NCI-H1105 treated with DMSO at 0.1 percent for 48 hours (cell line): ENCODE results near the gene SLC35A2.

ENCODE experiments used
- DNase-seq: peaks from one replicate; lab custom pipeline; 2025; lab: John Stamatoyannopoulos, UW

The SLC35A2 gene

DNA sequence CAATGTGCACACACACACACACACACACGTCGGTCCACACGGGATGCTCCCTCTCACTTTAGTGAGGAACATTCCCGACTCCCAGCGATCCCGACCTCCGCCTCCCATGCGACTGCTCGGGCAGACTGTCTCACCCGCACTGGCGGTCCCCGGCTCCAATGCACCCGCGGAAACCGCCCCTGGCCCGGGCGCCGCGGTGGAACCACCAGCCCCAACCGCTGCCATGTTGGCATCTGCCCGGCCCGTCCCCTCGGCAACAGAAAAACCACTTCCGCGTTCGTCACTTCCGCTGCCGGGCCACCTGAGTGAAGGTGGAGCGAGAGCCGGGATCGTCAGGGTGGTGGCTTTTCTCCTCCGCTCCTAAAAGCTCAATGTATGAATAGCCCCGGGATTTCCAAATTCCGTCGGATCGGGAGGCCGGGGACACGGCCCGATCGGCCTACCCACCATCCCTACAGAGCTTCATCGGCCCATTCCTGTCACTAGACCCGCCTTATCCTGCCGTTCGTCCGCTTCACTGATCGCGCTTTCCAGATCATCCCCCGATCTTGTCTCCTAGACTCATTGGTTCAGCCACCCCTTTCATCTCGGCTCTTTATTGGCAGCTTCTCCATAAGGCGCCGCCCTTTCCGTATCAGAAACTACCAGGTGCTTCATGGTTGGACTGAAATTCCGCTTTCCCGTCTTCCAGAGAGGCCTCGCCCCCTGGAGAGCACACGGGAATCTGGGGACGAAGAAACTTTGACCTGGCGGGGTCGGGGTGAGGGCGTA, at the start of gene SLC35A2:
Gene SLC35A2, minus strand, starts transcription at position 235 of the 771 bp plus-strand sequence. Its CDS starts 10 bp downstream, at position 225.
- peak; percentile 85 for DNase-seq

DNA sequence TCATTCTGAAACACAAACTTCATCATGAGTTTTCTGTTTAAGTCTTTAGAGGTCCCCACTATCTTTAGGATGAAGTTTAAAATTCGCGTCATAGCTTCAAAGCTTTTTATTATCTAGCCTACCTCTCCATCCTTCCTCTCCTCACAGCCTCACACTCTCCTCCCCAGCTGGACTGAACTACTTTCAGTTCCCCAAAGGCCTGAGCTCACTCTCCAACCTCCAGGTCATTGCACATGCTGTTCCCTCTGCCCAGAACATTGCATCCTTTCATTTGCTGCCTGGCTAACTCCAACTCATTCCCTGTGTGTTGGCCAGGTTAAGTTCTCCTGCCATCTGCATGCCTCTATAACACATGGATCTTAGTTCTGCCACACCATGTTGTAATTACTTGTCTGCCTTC, 48.8 kb upstream of the SLC35A2 start:
- DNase-seq, result no peak

GRCh38 chrX:48958635-48959094, 47.2 kb upstream of the SLC35A2 start:
- peak; percentile 22 for DNase-seq

GRCh38 chrX:48957827-48958634, 46.6 kb upstream of the SLC35A2 start:
- DNase-seq, result peak; percentile 93

DNA sequence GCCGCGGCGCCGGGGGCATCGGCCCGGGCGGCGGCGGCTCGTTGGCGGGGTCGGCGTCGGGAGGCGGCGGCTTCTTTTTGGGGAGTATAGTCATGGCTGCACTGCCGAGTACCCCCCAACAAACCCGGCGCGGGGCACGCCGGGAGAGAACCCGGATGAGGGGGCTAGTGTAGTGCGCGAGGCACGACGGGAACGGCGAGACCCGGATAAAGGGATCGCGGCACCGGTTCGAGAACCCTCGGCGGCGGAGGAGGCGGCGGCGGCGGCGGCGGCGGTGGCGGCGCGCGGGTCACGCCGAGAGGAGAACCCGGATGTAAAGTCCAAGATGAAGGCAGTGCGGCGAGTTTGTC, 46.0 kb upstream of the SLC35A2 start, which contains the start of gene OTUD5:
Gene OTUD5, minus strand, starts transcription at position 131 of the 350 bp plus-strand sequence. Its CDS starts 37 bp downstream, at position 94.
- peak; percentile 63 for DNase-seq

DNA sequence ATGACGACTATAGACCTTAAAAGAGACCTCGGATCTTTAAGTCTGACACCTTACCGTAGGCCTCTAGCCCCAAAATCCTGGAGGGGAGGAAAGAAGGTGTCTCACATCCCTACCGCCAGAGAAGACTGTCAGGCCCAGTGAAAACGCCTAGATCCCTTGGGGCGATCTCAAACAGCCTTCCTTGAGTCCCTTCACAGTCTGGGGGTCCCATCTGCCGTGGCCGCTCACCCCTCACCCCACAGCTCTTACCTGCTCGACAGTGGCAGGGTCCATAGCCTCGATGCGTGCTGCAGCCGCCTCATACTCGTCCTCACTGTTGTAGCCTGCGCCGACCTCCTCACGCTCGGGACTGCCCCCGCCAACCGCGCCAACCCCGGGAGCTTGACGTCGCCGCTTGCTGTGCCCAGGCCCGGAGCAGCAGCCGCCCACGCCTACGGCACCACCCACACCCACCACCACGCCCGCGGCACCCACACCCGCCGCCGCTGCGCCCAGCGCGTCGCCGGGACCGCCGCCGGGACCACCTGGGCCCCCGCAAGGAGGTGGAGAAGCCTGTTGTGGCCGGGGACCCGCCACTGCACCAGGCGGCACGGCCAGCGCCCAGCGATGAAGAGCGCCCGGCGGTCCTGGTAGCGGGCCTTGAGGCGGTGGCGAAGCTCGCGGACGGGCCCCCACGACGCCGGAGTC, 45.4 kb upstream of the SLC35A2 start:
- DNase-seq, result no peak

- DNase-seq, result no peak
Measured at GRCh38 chrX:48948589-48948988, 37.1 kb upstream of the SLC35A2 start.

- DNase-seq, result peak; percentile 2
Measured at GRCh38 chrX:48945517-48946348, 34.3 kb upstream of the SLC35A2 start.

- no peak for DNase-seq
Measured at GRCh38 chrX:48942895-48943294, 31.4 kb upstream of the SLC35A2 start.

GRCh38 chrX:48940404-48940955, 29.0 kb upstream of the SLC35A2 start:
- no peak for DNase-seq

GRCh38 chrX:48939524-48940228, 28.2 kb upstream of the SLC35A2 start:
- no peak for DNase-seq

- no peak for DNase-seq
Measured at GRCh38 chrX:48938721-48939425, 27.4 kb upstream of the SLC35A2 start.

DNA sequence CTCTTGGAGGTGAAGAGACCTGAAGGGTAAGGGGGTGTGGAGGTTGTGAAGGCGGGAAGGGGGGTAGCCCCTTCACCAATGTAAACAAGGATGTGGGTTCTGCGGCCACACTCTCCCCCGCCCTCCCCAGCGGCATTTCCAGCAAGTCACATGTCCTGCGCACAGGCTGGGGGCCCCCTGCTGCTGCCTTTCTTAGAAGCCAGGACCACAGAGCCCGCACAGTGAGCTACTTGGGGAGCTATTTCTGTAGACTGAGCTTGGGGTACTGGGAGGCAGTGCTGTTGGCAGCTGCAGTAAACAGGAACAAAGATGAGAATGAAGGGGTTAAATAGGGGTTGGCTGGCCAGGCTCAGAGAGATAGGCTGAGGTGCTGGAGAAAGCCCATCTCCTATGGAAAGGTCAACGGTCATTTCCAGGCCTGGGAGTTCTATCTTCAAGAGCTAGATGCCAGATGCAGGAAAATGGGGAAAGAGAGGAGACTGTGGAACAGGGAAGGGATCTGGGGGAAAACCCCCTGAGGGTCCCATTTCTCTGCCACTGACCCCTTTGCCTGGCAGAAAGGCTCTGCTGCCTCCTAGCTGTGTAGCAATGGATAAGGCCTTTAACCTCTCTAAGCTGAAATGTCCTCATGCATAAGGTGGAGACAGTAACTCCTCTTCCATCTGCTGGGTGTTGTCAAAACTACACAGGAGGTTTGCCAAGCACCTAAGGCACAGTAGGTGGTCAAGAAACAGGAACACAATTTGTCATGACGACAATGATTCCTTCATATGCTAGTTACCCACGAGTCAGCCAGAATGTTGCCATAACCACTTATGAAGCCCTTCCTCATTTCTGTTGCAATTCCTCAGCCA, 25.8 kb upstream of the SLC35A2 start:
- DNase-seq, result no peak

DNA sequence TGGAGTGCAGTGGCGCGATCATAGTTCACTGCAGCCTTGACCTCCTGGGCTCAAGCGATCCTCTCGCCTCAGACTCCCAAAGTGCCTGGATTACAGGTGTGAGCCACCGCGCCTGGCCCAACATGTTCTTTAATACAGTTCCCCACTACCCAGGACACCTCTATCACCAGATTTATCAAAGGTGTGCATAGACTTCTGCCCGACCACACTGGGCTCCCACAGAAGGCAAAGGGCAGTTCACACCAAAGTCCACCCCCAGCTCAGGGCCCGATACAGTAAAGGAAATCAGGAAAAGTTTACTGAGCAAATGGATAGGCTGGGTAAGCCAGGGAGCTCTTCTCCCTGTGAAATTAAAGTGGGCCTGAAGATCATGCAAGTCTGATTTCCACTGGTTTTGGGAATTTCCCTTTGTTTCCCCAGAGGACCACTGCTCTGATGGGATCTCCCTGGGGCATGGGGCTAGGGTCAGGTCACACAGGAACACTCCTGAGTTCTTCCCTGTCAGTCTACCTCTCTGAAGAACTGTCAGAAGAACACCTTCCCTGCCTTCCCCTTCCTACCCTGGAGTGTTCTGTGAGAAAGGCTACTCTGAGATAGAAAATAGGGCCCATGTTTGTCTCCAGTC, 25.1 kb upstream of the SLC35A2 start:
- DNase-seq, result no peak

DNA sequence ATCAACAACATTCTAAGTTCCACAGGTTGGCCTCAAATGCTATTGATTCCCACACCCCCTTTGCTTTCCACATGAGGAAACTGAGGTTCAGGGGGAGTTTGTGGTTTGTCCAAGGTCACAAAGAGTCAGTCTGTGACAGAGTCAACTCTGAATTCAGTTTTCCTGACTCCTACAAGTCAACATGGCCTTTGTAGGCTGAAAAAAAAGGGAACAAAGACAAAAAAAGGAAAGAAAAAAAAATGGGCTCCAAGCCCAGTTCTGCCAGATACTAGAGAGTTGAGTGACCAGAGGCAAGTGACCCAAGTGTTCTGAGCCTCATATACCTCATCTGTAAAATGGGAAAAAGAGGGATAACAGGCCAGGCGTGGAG, 23.8 kb upstream of the SLC35A2 start:
- no peak for DNase-seq

DNA sequence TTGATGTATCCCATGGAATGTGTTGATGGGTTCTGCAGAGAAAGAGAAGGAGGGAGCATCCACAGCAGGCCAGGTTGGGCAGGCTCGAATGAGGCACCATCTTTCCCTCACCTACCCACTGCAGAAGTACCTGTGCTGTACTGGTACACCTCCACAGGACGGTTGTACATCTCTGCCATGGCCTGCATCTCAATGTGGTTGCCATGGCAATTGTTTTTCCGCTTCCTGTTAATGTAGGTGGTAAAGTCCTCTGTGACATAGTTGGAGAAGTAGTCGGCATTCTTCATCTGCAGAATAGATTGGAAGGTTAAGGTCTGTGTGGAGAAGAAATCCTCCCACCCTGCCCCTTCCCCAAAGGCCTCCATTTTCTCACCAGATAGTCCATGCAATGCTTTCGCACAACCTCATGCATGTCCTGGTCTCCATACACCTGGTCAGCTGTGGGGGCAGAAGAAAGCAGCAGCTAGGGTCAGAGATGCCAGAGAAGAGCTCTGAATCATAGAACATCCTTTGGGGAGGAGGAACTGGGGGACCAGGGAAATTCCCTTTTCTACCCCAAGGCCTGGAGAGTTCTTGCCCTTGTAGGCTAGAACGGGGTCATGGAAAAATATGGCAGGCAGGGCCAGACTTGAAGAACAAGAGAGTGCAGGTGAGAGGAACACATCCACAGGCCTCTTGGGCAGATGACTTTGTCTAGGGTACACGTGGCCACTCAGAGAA, 23.3 kb upstream of the SLC35A2 start:
- no peak for DNase-seq

DNA sequence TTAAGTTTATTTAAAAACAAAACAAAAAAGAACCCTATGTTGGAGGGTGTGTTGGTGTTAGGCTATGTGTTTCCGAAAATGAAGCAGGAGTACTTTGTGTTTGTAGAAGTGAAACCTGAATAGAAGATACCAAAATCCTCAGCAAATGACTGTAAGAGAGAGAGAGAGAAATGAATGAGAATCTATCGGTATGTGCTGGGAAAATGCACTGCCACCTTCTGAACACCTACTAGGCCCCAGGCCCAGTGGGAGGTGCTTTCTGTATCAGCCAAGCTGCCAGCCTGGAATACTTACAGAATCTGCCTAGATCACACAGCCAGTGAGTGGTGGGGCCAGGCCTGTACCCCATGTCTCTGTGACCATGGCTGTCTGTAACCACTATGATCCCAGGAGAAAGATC, 22.3 kb upstream of the SLC35A2 start:
- no peak for DNase-seq
